Stimulated activated CD4-positive, alpha-beta T cell treated with anti-CD3 and anti-CD28 coated beads, Interleukin-1b, Interleukin-23, amount 100 ng/mL, for 48 hours (primary cell): ENCODE results near the gene TK2.
A peak's percentile ranks its signal among the peaks of the same experiment; 100 is the strongest.

ENCODE experiments used
- DNase-seq: peaks from one replicate; pipeline ENCODE4 v3.0.0-alpha.2; 2020

The TK2 gene

GRCh38 chr16:66543541-66543940, 6.4 kb downstream of the TK2 start:
- DNase-seq = no peak

DNA sequence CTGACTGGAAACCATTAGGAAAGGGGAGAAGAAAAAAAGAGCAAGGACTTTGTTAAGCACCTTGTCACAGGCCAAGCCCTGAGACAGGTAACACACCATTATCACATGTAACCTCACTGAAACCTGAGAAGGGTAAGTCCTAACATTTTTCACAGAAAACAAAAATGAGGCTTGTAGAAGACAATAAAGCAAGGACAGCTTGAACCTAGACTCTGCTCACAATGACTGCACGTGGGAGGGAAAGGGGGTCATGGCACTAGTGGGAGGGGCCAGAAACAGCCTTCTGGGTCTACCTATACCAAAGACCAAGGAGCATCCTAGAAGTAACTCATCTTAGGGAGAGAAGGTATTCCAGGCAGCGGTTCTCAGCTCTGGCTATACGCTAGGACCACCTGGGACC, 7.5 kb downstream of the TK2 start:
- no peak for DNase-seq

GRCh38 chr16:66541388-66542355, 8.2 kb downstream of the TK2 start:
- no peak for DNase-seq

GRCh38 chr16:66539623-66540469, 10.1 kb downstream of the TK2 start:
- DNase-seq = no peak

- DNase-seq = no peak
These were observed 11.0 kb downstream of the TK2 start for GRCh38 chr16:66538910-66539309.

DNA sequence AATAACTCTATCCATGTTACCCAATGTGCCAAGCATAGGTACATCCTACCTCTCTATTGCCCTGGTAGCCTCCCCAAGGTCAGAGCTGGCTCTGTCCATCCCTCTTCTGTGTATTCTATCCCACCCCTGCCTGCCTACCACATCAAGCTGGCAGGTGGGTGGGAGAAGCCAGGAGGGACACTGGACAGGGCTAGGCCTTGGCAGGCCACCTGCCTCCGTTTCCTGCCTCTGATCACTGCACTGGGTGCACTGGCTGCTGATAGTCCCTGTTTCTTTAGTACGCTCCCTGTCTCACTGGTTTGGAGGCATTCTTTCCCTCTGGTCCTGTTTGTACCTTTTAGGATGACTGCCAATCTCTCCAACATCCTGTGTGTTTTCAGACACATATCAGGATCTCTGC, 12.7 kb downstream of the TK2 start:
- no peak for DNase-seq

DNA sequence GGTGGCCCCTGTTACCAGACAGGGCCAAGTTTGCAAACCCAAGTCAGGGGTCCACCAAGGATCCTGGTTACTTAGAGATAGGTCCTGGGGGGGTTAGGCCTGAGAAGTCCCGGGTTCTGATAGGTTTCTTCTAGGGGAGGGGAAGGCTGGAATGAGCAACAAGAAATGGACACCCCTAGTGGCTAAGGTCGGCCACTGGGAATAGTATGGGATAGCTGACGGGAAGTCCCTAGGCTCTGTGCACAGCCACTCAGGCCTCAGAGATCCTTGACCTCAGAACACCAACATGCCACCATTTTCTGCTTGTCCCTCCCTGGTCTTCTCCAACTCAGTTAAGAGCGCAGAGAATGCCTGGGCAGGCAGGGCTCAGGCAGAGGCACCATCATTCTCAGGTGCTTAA, 13.4 kb downstream of the TK2 start:
- DNase-seq = no peak

- DNase-seq = no peak
These were observed 15.5 kb downstream of the TK2 start for GRCh38 chr16:66534376-66534799.

DNA sequence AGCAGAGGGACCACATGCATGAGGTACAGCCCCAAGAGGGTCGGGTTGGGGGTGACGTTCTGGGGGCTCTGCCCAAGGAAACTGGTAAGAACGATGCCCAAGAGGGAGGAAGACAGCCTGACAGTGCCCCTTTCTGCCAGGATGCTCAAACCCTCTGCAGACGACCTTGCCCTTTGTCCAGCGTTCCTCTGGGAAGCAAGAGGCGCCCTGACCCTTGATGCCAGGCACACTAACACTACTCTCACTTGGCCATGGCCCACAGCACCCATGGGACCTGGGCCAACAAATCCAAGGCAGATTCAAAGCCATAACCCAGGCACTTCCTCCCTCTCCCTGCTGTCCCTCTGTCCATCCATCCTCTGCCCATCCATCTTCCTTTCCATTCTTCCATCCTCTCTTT, 20.4 kb downstream of the TK2 start:
- DNase-seq = no peak

DNA sequence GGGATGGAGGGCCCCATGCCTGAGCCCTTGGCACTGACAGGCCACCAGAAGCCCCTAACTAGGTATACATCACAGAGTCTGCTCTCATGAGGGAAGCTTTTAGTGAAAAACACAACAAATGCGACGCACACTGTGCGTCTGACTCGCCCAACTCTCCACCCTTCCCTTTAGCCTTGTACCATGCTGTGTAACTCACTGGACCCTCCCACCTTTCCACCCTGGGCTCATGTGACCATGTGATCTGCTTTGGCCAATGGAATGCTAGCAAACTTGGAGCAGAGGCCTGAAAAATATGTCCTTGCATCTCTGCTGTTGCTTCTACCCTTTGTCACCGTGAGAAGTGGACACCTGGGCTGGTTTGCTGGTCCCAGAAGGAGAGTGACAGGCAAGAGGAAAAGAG, 21.6 kb downstream of the TK2 start:
- no peak for DNase-seq

- no peak for DNase-seq
These were observed 24.3 kb downstream of the TK2 start for GRCh38 chr16:66525396-66526180.

- DNase-seq = no peak
These were observed 25.2 kb downstream of the TK2 start for GRCh38 chr16:66524601-66525164.

GRCh38 chr16:66523861-66524354, 26.0 kb downstream of the TK2 start:
- no peak for DNase-seq

DNA sequence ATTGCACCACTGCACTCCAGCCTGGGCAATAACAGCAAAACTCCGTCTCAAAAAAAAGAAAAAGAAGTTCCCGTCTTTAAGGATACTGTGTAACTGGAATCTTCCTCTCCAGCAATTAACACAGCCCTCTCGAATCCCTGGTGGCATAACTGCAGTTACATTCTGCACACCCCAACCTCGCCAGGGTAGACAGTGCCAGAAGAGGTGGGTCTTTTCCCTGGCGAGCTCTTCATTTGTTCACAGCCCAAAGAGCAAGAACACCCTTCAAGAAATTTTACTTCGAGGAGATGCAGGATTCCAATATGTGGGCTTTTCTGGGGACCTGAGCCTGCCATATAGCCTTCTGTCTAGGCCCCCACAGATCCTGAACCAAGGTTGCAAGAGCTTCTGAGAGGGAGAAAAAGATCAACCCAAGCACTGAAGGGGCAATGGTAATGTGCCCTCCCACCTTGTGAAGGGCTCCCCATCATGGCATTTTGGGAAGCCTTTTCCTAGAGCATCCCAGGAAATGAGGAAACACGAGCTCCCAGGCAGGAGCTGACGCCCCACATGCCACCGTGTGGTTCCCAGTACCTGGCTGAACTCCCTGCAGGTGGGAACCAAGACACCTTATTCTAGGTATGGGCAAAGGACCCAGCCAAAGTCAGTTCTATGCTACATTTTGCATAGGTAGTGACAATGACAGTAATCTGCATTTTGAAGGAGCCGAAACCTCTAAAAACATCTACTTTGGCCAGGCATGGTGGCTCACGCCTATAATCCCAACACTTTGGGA, 26.9 kb downstream of the TK2 start:
- DNase-seq = no peak

- DNase-seq = peak; percentile 97
These were observed 27.8 kb downstream of the TK2 start for GRCh38 chr16:66521951-66522771.

DNA sequence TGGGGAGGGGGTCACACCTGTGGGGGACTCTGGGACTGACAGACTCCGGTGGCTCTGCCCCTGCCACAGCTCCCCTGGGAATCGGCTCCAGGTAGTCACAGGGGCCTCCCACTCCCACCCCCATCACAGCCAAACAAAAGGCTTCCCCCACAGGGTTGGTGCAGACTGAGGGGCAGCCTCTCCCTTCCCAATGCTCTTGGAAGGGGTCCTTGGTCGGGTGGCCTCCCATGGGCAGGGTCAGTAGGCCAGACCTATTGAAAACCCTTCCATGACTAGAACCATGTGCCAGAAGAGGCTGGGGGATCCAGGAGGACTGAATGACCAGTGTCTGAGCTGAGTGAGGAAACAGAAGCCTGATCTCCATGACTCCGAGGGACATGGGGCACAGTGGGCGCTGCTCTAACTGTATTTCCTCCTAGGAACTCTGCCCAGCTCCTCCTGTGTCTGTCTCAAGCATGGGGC, 28.6 kb downstream of the TK2 start:
- no peak for DNase-seq

GRCh38 chr16:66520406-66521170, 29.3 kb downstream of the TK2 start:
- DNase-seq = no peak

DNA sequence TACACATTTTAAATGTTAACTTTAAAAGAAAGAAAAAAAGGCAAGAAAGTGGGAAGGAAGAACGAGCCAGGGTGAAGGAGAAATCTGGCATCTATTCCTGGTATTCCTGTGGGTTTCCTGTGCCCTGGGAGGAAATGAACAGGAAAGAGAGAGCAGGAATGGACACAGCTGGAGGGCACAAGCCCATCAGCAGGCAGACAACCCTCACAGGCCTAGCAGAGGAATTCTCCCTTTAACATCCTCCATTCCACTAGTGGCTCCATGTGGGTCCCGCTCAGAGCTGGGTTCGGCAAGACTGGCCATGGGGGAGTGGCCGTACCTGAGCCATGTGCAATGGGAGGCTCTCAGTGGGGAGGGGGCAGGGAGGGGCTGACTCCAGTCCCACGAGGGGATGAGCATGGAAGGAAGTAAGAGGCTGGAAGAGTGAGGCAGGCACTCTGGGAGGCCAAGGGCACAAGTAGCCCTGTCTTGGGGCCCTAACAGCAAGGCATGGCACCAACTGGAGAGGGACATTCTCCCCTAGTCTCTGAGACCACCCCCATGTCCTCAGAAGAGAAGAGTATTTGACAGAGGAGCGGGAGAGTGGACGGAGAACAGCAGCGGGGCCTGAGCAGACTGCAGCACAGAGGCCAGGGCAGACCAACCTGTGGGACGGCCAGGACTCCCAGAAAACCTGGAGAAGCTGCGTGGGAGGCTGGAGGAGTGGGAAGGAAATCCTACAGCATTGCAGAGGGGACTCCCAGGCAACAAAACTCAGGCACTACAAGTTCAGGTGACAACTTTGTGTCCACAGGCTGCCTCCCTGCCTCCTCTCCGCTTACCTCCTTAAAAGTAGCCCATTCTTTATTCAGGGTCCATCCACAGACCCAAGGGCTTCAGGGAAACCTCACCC, 30.2 kb downstream of the TK2 start:
- DNase-seq = no peak
